Prostate gland (tissue), 2 donors: Measurements from ENCODE around the gene LONRF2. TPM values are rescaled to one million over a fixed set of nuclear protein-coding genes. Genes with fewer than 3 reads are reported as not detected.

Experiments
- DNase-seq: peaks from one replicate; pipeline ENCODE4 v3.0.0-alpha.2; 2019; ENCODE audit warnings: low spot score
- H3K27ac ChIP-seq, 2 donors: fragments of 200-600 bp; sonication (generic); 2 replicates each; pipeline ENCODE4 v1.5.1; 2017 to 2019
- H3K27me3 ChIP-seq: fragments of 200-600 bp; sonication (generic); replicated peaks from 2 replicates; pipeline ENCODE4 v1.5.1; 2019; ENCODE audit not compliant: insufficient read depth
- H3K36me3 ChIP-seq, 2 donors: fragments of 200-600 bp; sonication (generic); 1 replicate in 1 of 2; 2 replicates in 1 of 2; pipeline versions ENCODE4 v1.5.1 to v1.8.1; 2017 to 2019
- H3K4me1 ChIP-seq: fragments of 200-600 bp; sonication (generic); replicated peaks from 2 replicates; pipeline ENCODE4 v1.5.1; 2019
- H3K4me3 ChIP-seq, 2 donors: fragments of 200-600 bp; sonication (generic); 2 replicates each; pipeline ENCODE4 v1.5.1; 2017 to 2019
- H3K9me3 ChIP-seq: fragments of 200-600 bp; sonication (generic); 2 replicates; pipeline ENCODE4 v1.5.1; 2017
- CTCF ChIP-seq, 4 experiments: fragments of 200-600 bp in 2 of 4; fragments of 450-650 bp in 2 of 4; sonication (generic) in 2 of 4; IDR thresholded peaks; 1 replicate in 3 of 4; 2 replicates in 1 of 4; pipeline ENCODE4 v1.5.1; 2016 to 2019; ENCODE audit warnings: antibody characterized with exemption in 4 of 4, mild to moderate bottlenecking in 2 of 4, moderate library complexity in 2 of 4
- POLR2A ChIP-seq: fragments of 450-650 bp; IDR thresholded peaks from one replicate; pipeline ENCODE4 v1.6.1; 2016; ENCODE audit warnings: antibody characterized with exemption, mild to moderate bottlenecking
- POLR2AphosphoS5 ChIP-seq: sonication (generic); formaldehyde crosslinking; IDR thresholded peaks from one replicate; pipeline ENCODE4 v1.6.1; 2017; ENCODE audit warnings: antibody characterized with exemption
- WGBS: methylation state at CpG from one replicate; pipeline ENCODE4 v1.1.5; 2018; 5-methylcytosine and 5-hydroxymethylcytosine counted together
- intact Hi-C: fragments of 100-400 bp; cut with DNase I; formaldehyde crosslinking; loops from one replicate; pipeline ENCODE4 v1.14.2; 2022
- total RNA-seq, 2 donors: library from RNA; depleted of rRNA; stranded (reverse); fragments of >200 nt; gene quantifications; one replicate each; pipeline ENCODE4 v1.1.0, GENCODE V29; 2016

LONRF2 gene
- total RNA-seq, 2 donors from 2014 or later: 8.2 to 20.4 TPM

GRCh38 chr2:100274076-100274475 is 48.2 kb downstream of the LONRF2 start:
- Histone ChIP-seq H3K9me3 (no peaks in the 10 kb centered on the region), H3K27me3 (no peaks in the 10 kb centered on the region), H3K27ac (no peak overlapping the region), H3K4me3 (no peak overlapping the region), H3K36me3 (no peaks in the 10 kb centered on the region), H3K4me1 (no peaks in the 10 kb centered on the region)
- WGBS: 76% methylated on average over 6 of the region's 6 CpGs
- DNase-seq: no peak
- TF ChIP-seq POLR2A: no peak
- TF ChIP-seq CTCF (IDR thresholded peaks at IDR 0.05): no peak
- no peak for TF ChIP-seq POLR2AphosphoS5
- intact Hi-C loops: no loop called here

- 90% methylated on average over 1 of the region's 1 CpG for WGBS
- DNase-seq: no peak
- H3K27ac ChIP-seq: peak overlapping the region in 1 of 2 donors; percentile 43
Observed at GRCh38 chr2:100273387-100273786, 48.9 kb downstream of the LONRF2 start.

GRCh38 chr2:100272841-100273329 is 49.4 kb downstream of the LONRF2 start:
- TF ChIP-seq POLR2A (no peak), POLR2AphosphoS5 (no peak)
- WGBS: 66% methylated on average over 10 of the region's 10 CpGs
- Histone ChIP-seq H3K9me3 (no peaks in the 10 kb centered on the region), H3K4me1 (no peaks in the 10 kb centered on the region), H3K27me3 (no peaks in the 10 kb centered on the region), H3K36me3 (no peaks in the 10 kb centered on the region), H3K4me3 (no peak overlapping the region), H3K27ac (peak overlapping the region in 1 of 2 donors; percentile 43)
- intact Hi-C loops: no loop called here
- no peak for DNase-seq

More at GRCh38 chr2:100273387-100273786, 48.9 kb downstream of the LONRF2 start:
- H3K4me1 ChIP-seq: no peaks in the 10 kb centered on the region
- no peaks in the 10 kb centered on the region for H3K36me3 ChIP-seq
- no peaks in the 10 kb centered on the region for H3K9me3 ChIP-seq
- no peaks in the 10 kb centered on the region for H3K27me3 ChIP-seq
- intact Hi-C loops: no loop called here
- H3K4me3 ChIP-seq: no peak overlapping the region
- no peak for TF ChIP-seq CTCF (IDR thresholded peaks at IDR 0.05)
- TF ChIP-seq POLR2AphosphoS5: no peak
- TF ChIP-seq POLR2A: no peak

GRCh38 chr2:100271210-100271609 is 51.1 kb downstream of the LONRF2 start:
- no peak for DNase-seq
- no peak overlapping the region for H3K27ac ChIP-seq
- H3K9me3 ChIP-seq: no peaks in the 10 kb centered on the region
- no peaks in the 10 kb centered on the region for H3K27me3 ChIP-seq
- H3K36me3 ChIP-seq: no peaks in the 10 kb centered on the region
- no peaks in the 10 kb centered on the region for H3K4me1 ChIP-seq
- WGBS: 99% methylated on average over 5 of the region's 5 CpGs
- intact Hi-C loops: no loop called here
- H3K4me3 ChIP-seq: no peak overlapping the region
- TF ChIP-seq CTCF (IDR thresholded peaks at IDR 0.05) (no peak), POLR2AphosphoS5 (no peak), POLR2A (no peak)

- H3K36me3 ChIP-seq: no peaks in the 10 kb centered on the region
- no peaks in the 10 kb centered on the region for H3K27me3 ChIP-seq
- no peak for TF ChIP-seq POLR2A
- TF ChIP-seq CTCF (IDR thresholded peaks at IDR 0.05): no peak
- TF ChIP-seq POLR2AphosphoS5: no peak
- 86% methylated on average over 9 of the region's 9 CpGs for WGBS
- no peaks in the 10 kb centered on the region for H3K9me3 ChIP-seq
- no peaks in the 10 kb centered on the region for H3K4me1 ChIP-seq
- H3K4me3 ChIP-seq: no peak overlapping the region
- no peak for DNase-seq
- intact Hi-C loops: no loop called here
- H3K27ac ChIP-seq: no peak overlapping the region
Observed at GRCh38 chr2:100270381-100271146, 51.7 kb downstream of the LONRF2 start.
